Fibroblast of the aortic adventitia (primary cell): ENCODE measurements around the gene CHCHD6. TPM values are rescaled to one million over a fixed set of nuclear protein-coding genes. Genes with fewer than 3 reads are reported as not detected.
A peak's percentile ranks its signal among the peaks of the same experiment; 100 is the strongest.

Source experiments
- DNase-seq: peaks from one replicate; pipeline ENCODE4 v3.0.0-alpha.2; 2010; ENCODE audit warnings: low read depth
- H3K4me3 ChIP-seq: 2 replicates; pipeline ENCODE4 v1.5.1; 2011; ENCODE audit warnings: low read depth, mild to moderate bottlenecking, control low read depth, low read length, moderate library complexity
- CTCF ChIP-seq: IDR thresholded peaks from 2 replicates; pipeline ENCODE4 v1.5.1; 2011; ENCODE audit warnings: mild to moderate bottlenecking, low read length, control low read depth, inconsistent platforms; ENCODE audit not compliant: insufficient read depth
- total RNA-seq: library from RNA; depleted of rRNA; stranded (reverse); fragments of >200 nt; gene quantifications from 2 replicates; pipeline ENCODE4 v1.2.3, GENCODE V29; 2012; ENCODE audit warnings: low replicate concordance

CHCHD6 gene
- total RNA-seq, 1 donor, result 10.8 TPM

GRCh38 chr3:126957776-126958637 lies 254.0 kb downstream of the CHCHD6 start:
- DNase-seq, result no peak
- TF ChIP-seq CTCF, result no peak
- H3K4me3 ChIP-seq, result no peak overlapping the region

- no peak for DNase-seq
- H3K4me3 ChIP-seq, result no peak overlapping the region
- TF ChIP-seq CTCF, result no peak
Measured at GRCh38 chr3:126958638-126959085, 254.6 kb downstream of the CHCHD6 start.

- H3K4me3 ChIP-seq, result no peak overlapping the region
- TF ChIP-seq CTCF, result no peak
- no peak for DNase-seq
Measured at GRCh38 chr3:126959136-126959920, 255.3 kb downstream of the CHCHD6 start.

DNA sequence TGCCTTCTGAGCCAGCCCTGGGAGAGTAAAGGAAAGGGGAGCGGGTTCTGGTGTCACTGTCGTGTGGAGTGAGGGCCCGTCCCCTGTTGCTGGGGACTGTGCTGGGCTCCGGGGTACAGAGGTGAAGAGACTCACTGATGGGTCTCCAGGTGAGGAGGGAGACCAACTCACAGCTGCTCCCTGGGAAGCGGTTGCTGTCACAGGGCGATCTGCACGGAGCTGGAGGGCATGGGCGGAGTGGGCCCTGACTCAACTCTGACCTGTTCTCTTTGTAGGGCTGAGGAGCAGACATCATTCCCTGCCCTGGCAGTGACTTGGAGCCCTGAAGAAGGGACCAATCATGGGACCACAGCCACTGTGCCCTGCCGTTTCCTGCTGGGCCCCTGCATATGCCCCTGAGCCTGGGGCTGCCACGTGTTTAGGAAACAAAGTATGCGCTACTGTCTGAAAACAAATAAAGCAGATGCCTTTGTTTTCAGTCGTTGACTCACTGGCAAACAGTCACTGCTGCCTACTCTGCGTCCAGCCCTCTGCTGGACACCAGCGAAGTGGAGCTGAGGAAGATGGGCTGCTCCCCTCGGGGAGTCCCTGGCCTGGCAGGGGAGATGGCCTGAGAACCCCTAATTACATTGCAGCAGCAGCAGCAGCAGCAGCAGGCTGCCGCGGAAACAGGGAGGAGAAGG lies 256.0 kb downstream of the CHCHD6 start:
- TF ChIP-seq CTCF, result peak; percentile 54
- peak; percentile 56 for DNase-seq

DNA sequence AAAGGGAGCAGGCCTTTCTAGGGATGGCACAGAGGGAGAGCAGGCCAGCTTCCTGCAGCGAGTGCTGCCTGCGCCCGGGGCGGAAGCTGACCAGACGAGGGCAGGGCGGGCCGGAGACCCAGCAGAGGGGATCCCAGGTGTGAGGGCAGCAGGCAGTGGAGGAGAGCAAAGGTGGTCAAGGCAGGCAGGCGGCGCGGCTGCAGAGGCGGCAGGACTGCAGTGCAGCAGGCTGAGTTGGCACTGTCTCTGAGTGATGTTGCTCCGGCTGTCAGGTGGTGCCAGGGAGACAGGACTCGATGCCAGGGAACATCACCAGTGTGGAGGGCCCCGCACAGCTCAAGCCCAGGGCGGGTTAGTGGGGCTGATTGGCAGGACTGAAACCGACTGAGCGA lies 256.6 kb downstream of the CHCHD6 start:
- no peak overlapping the region for H3K4me3 ChIP-seq
- TF ChIP-seq CTCF, result no peak
- DNase-seq, result no peak

More for the DNA sequence above, 256.0 kb downstream of the CHCHD6 start:
- no peak overlapping the region for H3K4me3 ChIP-seq

GRCh38 chr3:126961191-126961790 lies 257.3 kb downstream of the CHCHD6 start:
- no peak for TF ChIP-seq CTCF
- peak; percentile 89 for DNase-seq
- no peak overlapping the region for H3K4me3 ChIP-seq
